Mesenchymal stem cell (in vitro differentiated cells and primary cell): ENCODE results near the gene SPATA20.

ENCODE experiments used
- DNase-seq: peaks from one replicate; pipeline ENCODE4 v3.0.0-alpha.2; 2013
- H2AFZ ChIP-seq: one replicate; pipeline ENCODE4 v1.6.1; 2013; ENCODE audit warnings: low read depth, mild to moderate bottlenecking, control low read depth, inconsistent platforms, low read length, moderate library complexity
- H2AK5ac ChIP-seq: 2 replicates; pipeline ENCODE4 v1.6.1; 2013; ENCODE audit warnings: low read length, moderate library complexity, mild to moderate bottlenecking, inconsistent platforms; ENCODE audit not compliant: severe bottlenecking
- H2BK120ac ChIP-seq: one replicate; pipeline ENCODE4 v1.6.1; 2013; ENCODE audit warnings: low read depth, mild to moderate bottlenecking, inconsistent platforms, low read length, moderate library complexity
- H2BK12ac ChIP-seq, 2 experiments: one replicate each; pipeline ENCODE4 v1.6.1; 2013; ENCODE audit warnings: inconsistent platforms in 2 of 2, low read length in 2 of 2, mild to moderate bottlenecking in 2 of 2, moderate library complexity in 2 of 2, control low read depth in 1 of 2
- H2BK15ac ChIP-seq: one replicate; pipeline ENCODE4 v1.6.1; 2013; ENCODE audit warnings: mild to moderate bottlenecking, low read depth, inconsistent platforms; ENCODE audit not compliant: poor library complexity, severe bottlenecking
- H2BK5ac ChIP-seq: 2 replicates; pipeline ENCODE4 v1.6.1; 2013; ENCODE audit warnings: low read depth, mild to moderate bottlenecking, low read length, control low read depth, inconsistent platforms; ENCODE audit not compliant: poor library complexity, severe bottlenecking
- H3K14ac ChIP-seq, 2 experiments: one replicate each; pipeline ENCODE4 v1.6.1; 2013; ENCODE audit warnings: inconsistent platforms in 2 of 2, low read length in 2 of 2, control low read depth in 1 of 2, mild to moderate bottlenecking in 1 of 2, moderate library complexity in 1 of 2
- H3K18ac ChIP-seq, 2 experiments: one replicate each; pipeline ENCODE4 v1.6.1; 2013; ENCODE audit warnings: inconsistent platforms in 2 of 2, low read length in 2 of 2, control low read depth in 1 of 2, low read depth in 1 of 2, mild to moderate bottlenecking in 1 of 2
- H3K23ac ChIP-seq, 2 experiments: one replicate each; pipeline ENCODE4 v1.6.1; 2013; ENCODE audit warnings: inconsistent platforms in 2 of 2, low read length in 2 of 2, mild to moderate bottlenecking in 2 of 2, moderate library complexity in 2 of 2, control low read depth in 1 of 2
- H3K27ac ChIP-seq: 2 replicates; pipeline ENCODE4 v1.5.1; 2013; ENCODE audit warnings: mild to moderate bottlenecking, moderate library complexity, low read length, control low read depth, inconsistent platforms; ENCODE audit not compliant: poor library complexity, severe bottlenecking
- H3K27me3 ChIP-seq, 2 experiments: 2 replicates each; pipeline versions ENCODE4 v1.6.1 to v1.7.0; 2013; ENCODE audit warnings: low read length in 2 of 2, mild to moderate bottlenecking in 2 of 2, moderate library complexity in 2 of 2, control low read depth in 1 of 2, inconsistent platforms in 1 of 2; ENCODE audit not compliant: control insufficient read depth in 1 of 2, insufficient read depth in 1 of 2
- H3K36me3 ChIP-seq, 2 experiments: 2 replicates each; pipeline versions ENCODE4 v1.6.1 to v1.7.0; 2013; ENCODE audit warnings: low read length in 2 of 2, control low read depth in 1 of 2, inconsistent platforms in 1 of 2, low read depth in 1 of 2, mild to moderate bottlenecking in 1 of 2; ENCODE audit not compliant: insufficient read depth in 2 of 2, control insufficient read depth in 1 of 2
- H3K4ac ChIP-seq, 2 experiments: one replicate each; pipeline ENCODE4 v1.6.1; 2013; ENCODE audit warnings: inconsistent platforms in 2 of 2, low read length in 2 of 2, mild to moderate bottlenecking in 2 of 2, moderate library complexity in 2 of 2, control low read depth in 1 of 2, low read depth in 1 of 2
- H3K4me1 ChIP-seq: 2 replicates; pipeline ENCODE4 v1.6.1; 2013; ENCODE audit warnings: low read depth, low read length, control low read depth; ENCODE audit not compliant: control insufficient read depth, insufficient read depth
- H3K4me2 ChIP-seq: 2 replicates; pipeline ENCODE4 v1.6.1; 2013; ENCODE audit warnings: low read length, mild to moderate bottlenecking, inconsistent platforms; ENCODE audit not compliant: poor library complexity, severe bottlenecking
- H3K4me3 ChIP-seq, 2 experiments: 2 replicates each; pipeline versions ENCODE4 v1.5.1 to v1.7.0; 2013; ENCODE audit warnings: low read length in 2 of 2, mild to moderate bottlenecking in 2 of 2, control low read depth in 1 of 2, low read depth in 1 of 2; ENCODE audit not compliant: insufficient read depth in 1 of 2
- H3K79me1 ChIP-seq: replicated peaks from 2 replicates; pipeline ENCODE4 v1.6.1; 2013; ENCODE audit warnings: mild to moderate bottlenecking, control low read depth, low read length, inconsistent platforms; ENCODE audit not compliant: poor library complexity, severe bottlenecking
- H3K9ac ChIP-seq: 2 replicates; pipeline ENCODE4 v1.7.0; 2013; ENCODE audit warnings: mild to moderate bottlenecking, low read length, moderate library complexity
- H3K9me3 ChIP-seq: 2 replicates; pipeline ENCODE4 v1.7.0; 2013; ENCODE audit warnings: mild to moderate bottlenecking, low read length; ENCODE audit not compliant: control insufficient read depth
- H4K8ac ChIP-seq: one replicate; pipeline ENCODE4 v1.6.1; 2013; ENCODE audit warnings: inconsistent platforms, mild to moderate bottlenecking, low read length, moderate library complexity
- H4K91ac ChIP-seq: one replicate; pipeline ENCODE4 v1.6.1; 2013; ENCODE audit warnings: mild to moderate bottlenecking, low read length, inconsistent platforms
- WGBS: methylation state at CpG from one replicate; pipeline ENCODE4 v1.1.7; 2013; ENCODE audit warnings: mixed read lengths; 5-methylcytosine and 5-hydroxymethylcytosine counted together

The SPATA20 gene

GRCh38 chr17:50518384-50519023 lies 28.5 kb upstream of the SPATA20 start:
- no peak overlapping the region for H3K18ac ChIP-seq
- no peak overlapping the region for H2BK120ac ChIP-seq
- no peak overlapping the region for H2AFZ ChIP-seq
- no peak overlapping the region for H3K4me3 ChIP-seq
- no peak overlapping the region for H2BK5ac ChIP-seq
- no peak overlapping the region for H2AK5ac ChIP-seq
- no peaks in the 10 kb centered on the region for H3K36me3 ChIP-seq
- no peak overlapping the region for H3K27ac ChIP-seq
- no peak overlapping the region for H3K23ac ChIP-seq
- no peak overlapping the region for H2BK15ac ChIP-seq
- no peaks in the 10 kb centered on the region for H3K9me3 ChIP-seq
- no peak overlapping the region for H4K8ac ChIP-seq
- H3K27me3 ChIP-seq: no peaks in the 10 kb centered on the region
- DNase-seq: no peak
- no peak overlapping the region for H4K91ac ChIP-seq
- H3K4ac ChIP-seq: no peak overlapping the region
- H3K14ac ChIP-seq: no peak overlapping the region
- no peaks in the 10 kb centered on the region for H3K79me1 ChIP-seq
- H2BK12ac ChIP-seq: no peak overlapping the region
- peaks cover 12% of the 10 kb centered on the region for H3K4me1 ChIP-seq
- no peak overlapping the region for H3K4me2 ChIP-seq
- 87% methylated on average over 13 of the region's 13 CpGs for WGBS
- H3K9ac ChIP-seq: no peak overlapping the region

DNA sequence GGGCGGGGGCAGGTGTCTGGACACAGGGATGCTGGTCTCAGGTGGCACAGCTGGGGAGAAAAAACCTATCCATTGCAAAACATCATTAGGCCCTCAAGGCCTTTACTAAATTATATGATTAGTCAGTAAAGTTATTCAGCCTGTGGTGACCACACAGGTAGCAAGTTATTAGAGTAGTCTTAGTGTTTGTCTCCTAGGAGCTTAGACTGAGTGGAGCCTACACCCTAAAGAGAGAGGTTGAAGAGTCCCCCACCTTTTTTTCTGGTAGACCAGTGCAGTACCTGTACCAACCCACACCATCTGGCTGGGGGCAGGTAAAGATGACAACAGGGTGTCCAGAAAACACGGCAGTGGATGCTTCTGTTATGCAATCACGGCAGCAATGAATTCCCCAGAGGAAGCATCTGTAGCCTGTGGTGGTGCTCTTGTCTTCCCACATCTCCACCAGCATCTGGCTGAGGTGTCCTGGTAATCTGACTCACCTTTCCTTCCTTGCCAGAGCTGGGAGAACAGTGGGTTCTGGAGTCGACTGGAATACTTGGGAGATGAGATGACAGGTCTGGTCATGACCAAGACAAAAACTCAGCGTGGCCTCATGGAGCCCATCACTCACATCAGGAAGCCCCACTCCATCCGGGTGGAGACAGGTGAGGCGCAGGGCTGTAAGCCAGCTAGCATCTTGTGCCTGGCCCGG lies 27.7 kb upstream of the SPATA20 start:
- peaks cover 12% of the 10 kb centered on the region for H3K4me1 ChIP-seq

DNA sequence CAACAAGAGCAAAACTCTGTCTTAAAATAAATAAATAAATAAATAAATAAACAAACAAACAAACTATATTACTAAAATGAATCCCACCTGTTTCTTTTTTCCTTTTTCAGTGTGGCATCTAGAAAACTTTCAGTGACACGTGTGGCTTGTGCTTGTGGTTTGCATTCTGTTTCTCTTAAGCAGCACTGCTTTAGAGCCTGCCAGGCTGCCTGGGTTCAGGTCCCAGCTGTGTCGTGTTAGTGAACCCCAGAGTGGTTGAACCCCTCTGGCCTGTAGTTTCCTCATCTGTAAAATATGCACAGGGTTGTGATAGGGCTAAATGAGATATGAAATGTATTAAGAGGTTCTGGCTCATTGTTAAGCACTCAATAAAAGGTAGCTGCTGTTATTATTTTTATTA lies 26.5 kb upstream of the SPATA20 start:
- Histone ChIP-seq H3K79me1 (no peaks in the 10 kb centered on the region), H4K91ac (no peak overlapping the region), H3K4ac (no peak overlapping the region), H2BK15ac (no peak overlapping the region), H2BK12ac (no peak overlapping the region), H3K36me3 (no peaks in the 10 kb centered on the region), H3K18ac (no peak overlapping the region), H3K9ac (no peak overlapping the region), H2BK120ac (no peak overlapping the region), H3K14ac (no peak overlapping the region), H2AK5ac (no peak overlapping the region), H2AFZ (no peak overlapping the region), H3K4me3 (no peak overlapping the region), H3K4me2 (no peak overlapping the region), H3K4me1 (peaks cover 4% of the 10 kb centered on the region), H3K9me3 (no peaks in the 10 kb centered on the region), H4K8ac (no peak overlapping the region), H3K23ac (no peak overlapping the region), H3K27ac (no peak overlapping the region), H3K27me3 (peaks cover 0 to 11% of the 10 kb centered on the region in 2 experiments), H2BK5ac (no peak overlapping the region)
- WGBS: 73% methylated on average over 2 of the region's 2 CpGs
- DNase-seq: no peak

More for the DNA sequence above, 27.7 kb upstream of the SPATA20 start:
- H3K18ac ChIP-seq: no peak overlapping the region
- 88% methylated on average over 7 of the region's 8 CpGs for WGBS
- H2AFZ ChIP-seq: no peak overlapping the region
- H2AK5ac ChIP-seq: no peak overlapping the region
- H3K9ac ChIP-seq: no peak overlapping the region
- H4K91ac ChIP-seq: no peak overlapping the region
- H3K4me2 ChIP-seq: no peak overlapping the region
- H2BK120ac ChIP-seq: no peak overlapping the region
- H2BK12ac ChIP-seq: no peak overlapping the region
- H3K27me3 ChIP-seq: peaks cover 0 to 6% of the 10 kb centered on the region in 2 experiments
- no peak overlapping the region for H2BK5ac ChIP-seq
- H3K4ac ChIP-seq: no peak overlapping the region
- H3K36me3 ChIP-seq: no peaks in the 10 kb centered on the region
- H3K14ac ChIP-seq: no peak overlapping the region
- H3K79me1 ChIP-seq: no peaks in the 10 kb centered on the region
- H4K8ac ChIP-seq: no peak overlapping the region
- no peak overlapping the region for H3K4me3 ChIP-seq
- no peak for DNase-seq
- no peak overlapping the region for H3K23ac ChIP-seq
- no peaks in the 10 kb centered on the region for H3K9me3 ChIP-seq
- H2BK15ac ChIP-seq: no peak overlapping the region
- no peak overlapping the region for H3K27ac ChIP-seq

DNA sequence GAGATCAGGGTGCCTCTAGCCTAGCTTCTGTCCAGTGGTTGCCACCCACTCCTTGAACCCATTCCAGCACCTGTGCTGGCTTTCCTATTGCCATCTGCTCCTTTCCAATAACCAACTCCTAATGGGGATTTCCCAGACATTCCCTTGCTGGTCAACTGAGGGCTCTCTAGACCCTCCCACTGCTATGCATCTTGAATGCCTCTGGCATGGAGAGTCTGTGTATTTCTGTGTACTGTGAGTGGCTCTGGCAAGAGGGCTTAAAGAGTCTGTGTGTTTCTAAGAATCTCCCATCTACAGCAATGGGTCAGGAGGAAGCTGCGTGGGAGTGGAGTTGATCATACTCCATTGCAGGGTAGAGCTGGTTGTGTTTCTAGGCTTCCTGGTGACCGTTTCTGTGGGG lies 25.5 kb upstream of the SPATA20 start:
- Histone ChIP-seq H2AFZ (no peak overlapping the region), H3K23ac (no peak overlapping the region), H4K8ac (no peak overlapping the region), H3K27ac (no peak overlapping the region), H2BK12ac (no peak overlapping the region), H2BK120ac (no peak overlapping the region), H3K27me3 (peaks cover 0 to 11% of the 10 kb centered on the region in 2 experiments), H2AK5ac (no peak overlapping the region), H3K4me3 (no peak overlapping the region), H3K14ac (no peak overlapping the region), H3K36me3 (no peaks in the 10 kb centered on the region), H3K4me1 (peaks cover 4% of the 10 kb centered on the region), H2BK15ac (no peak overlapping the region), H3K9ac (no peak overlapping the region), H2BK5ac (no peak overlapping the region), H3K4ac (no peak overlapping the region), H3K18ac (no peak overlapping the region), H3K4me2 (no peak overlapping the region), H4K91ac (no peak overlapping the region), H3K9me3 (no peaks in the 10 kb centered on the region), H3K79me1 (no peaks in the 10 kb centered on the region)
- 69% methylated on average over 2 of the region's 2 CpGs for WGBS
- no peak for DNase-seq
